ENCODE measurements around the gene WNT5A. TPM values are rescaled to one million over a fixed set of nuclear protein-coding genes. Genes with fewer than 3 reads are reported as not detected.

The WNT5A gene
- total RNA-seq, 1 experiment from 2014 or later: 1.1 TPM

- Histone ChIP-seq H3K79me1 (ENCODE audit: insufficient read depth, low read depth, low read length, poor library complexity, severe bottlenecking) (no peaks in the 10 kb centered on the region), H4K5ac (ENCODE audit: insufficient read length, low read depth, low read length) (no peak overlapping the region), H3K27ac (ENCODE audit: insufficient read length, low read depth, low read length) (no peak overlapping the region), H3K79me2 (ENCODE audit: insufficient read depth, low read length) (no peaks in the 10 kb centered on the region), H2BK120ac (ENCODE audit: low read depth, low read length, poor library complexity, severe bottlenecking) (no peak overlapping the region), H3K18ac (ENCODE audit: insufficient read length, low read depth, low read length) (no peak overlapping the region), H3K14ac (ENCODE audit: insufficient read depth, low read length) (no peak overlapping the region), H3K4me2 (ENCODE audit: insufficient read depth, insufficient read length, low read length) (no peak overlapping the region), H2BK5ac (ENCODE audit: insufficient read length, low read length) (no peak overlapping the region), H3K23ac (ENCODE audit: insufficient read length, low read depth, low read length) (no peak overlapping the region), H2BK12ac (ENCODE audit: insufficient read length, low read depth, low read length) (no peak overlapping the region), H2BK15ac (ENCODE audit: low read depth, low read length) (no peak overlapping the region), H3K4ac (ENCODE audit: low read depth, low read length) (no peak overlapping the region), H4K91ac (ENCODE audit: insufficient read length, low read depth, low read length) (no peak overlapping the region), H4K20me1 (ENCODE audit: control insufficient read depth, insufficient read depth, insufficient read length) (no peaks in the 10 kb centered on the region), H3K27me3 (ENCODE audit: insufficient read depth, low read length) (peaks cover 44% of the 10 kb centered on the region), H4K8ac (replicated peaks; ENCODE audit: insufficient read length, low read depth, low read length) (no peak overlapping the region), H3K4me1 (ENCODE audit: insufficient read depth, low read length) (peaks cover 2% of the 10 kb centered on the region; the same call in 1 of the 2 replicates), H2AFZ (ENCODE audit: low read length) (no peak overlapping the region), H3K56ac (ENCODE audit: insufficient read length, low read depth, low read length) (no peak overlapping the region), H2AK5ac (ENCODE audit: insufficient read length, low read length) (no peak overlapping the region), H3K9me3 (ENCODE audit: control insufficient read depth, low read depth, low read length) (no peaks in the 10 kb centered on the region), H3K9ac (ENCODE audit: extremely low read depth, insufficient read length, low read length) (no peak overlapping the region), H3T11ph (ENCODE audit: low read length) (no peak overlapping the region), H3K23me2 (ENCODE audit: insufficient read length, low read depth, low read length, poor library complexity, severe bottlenecking) (peaks cover 15% of the 10 kb centered on the region), H2BK20ac (ENCODE audit: low read depth, low read length, poor library complexity, severe bottlenecking) (no peak overlapping the region)
- TF ChIP-seq, protein P1, sequence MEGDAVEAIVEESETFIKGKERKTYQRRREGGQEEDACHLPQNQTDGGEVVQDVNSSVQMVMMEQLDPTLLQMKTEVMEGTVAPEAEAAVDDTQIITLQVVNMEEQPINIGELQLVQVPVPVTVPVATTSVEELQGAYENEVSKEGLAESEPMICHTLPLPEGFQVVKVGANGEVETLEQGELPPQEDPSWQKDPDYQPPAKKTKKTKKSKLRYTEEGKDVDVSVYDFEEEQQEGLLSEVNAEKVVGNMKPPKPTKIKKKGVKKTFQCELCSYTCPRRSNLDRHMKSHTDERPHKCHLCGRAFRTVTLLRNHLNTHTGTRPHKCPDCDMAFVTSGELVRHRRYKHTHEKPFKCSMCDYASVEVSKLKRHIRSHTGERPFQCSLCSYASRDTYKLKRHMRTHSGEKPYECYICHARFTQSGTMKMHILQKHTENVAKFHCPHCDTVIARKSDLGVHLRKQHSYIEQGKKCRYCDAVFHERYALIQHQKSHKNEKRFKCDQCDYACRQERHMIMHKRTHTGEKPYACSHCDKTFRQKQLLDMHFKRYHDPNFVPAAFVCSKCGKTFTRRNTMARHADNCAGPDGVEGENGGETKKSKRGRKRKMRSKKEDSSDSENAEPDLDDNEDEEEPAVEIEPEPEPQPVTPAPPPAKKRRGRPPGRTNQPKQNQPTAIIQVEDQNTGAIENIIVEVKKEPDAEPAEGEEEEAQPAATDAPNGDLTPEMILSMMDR (conservative IDR thresholded peaks at IDR 0.05): no peak
- peaks cover 97% of the 10 kb centered on the region for H3K27me3 Mint-ChIP-seq (ENCODE audit: low read depth)
- H3K4me3 Mint-ChIP-seq: no peak overlapping the region
- no peak for DNase-seq
- no peaks in the 10 kb centered on the region for H3K9me3 Mint-ChIP-seq
- peaks cover 20 to 22% of the 10 kb centered on the region in 2 experiments for H3K4me1 Mint-ChIP-seq
- no peaks in the 10 kb centered on the region for H3K36me3 Mint-ChIP-seq (ENCODE audit: insufficient read depth in 1 of 3, low read depth in 3 of 3)
- no CpG with 5 or more reads among the region's 9 CpGs for WGBS (ENCODE audit: extremely low coverage, insufficient read length, low lambda C conversion rate)
- H3K27ac Mint-ChIP-seq: peak overlapping the region in 1 of 3 experiments; percentile 54; a peak in 1 of 7 replicates
Measured at GRCh38 chr3:55477306-55478303, 9.5 kb downstream of the WNT5A start.

Measured in H9 (cell line).